MM.1S (cell line): Measurements from ENCODE around the gene AOC2.

Experiments used
- DNase-seq: peaks from one replicate; pipeline ENCODE4 v3.0.0-alpha.2; 2015
- H2AFZ ChIP-seq: fragments of 300-600 bp; sonication (generic); 2 replicates; pipeline ENCODE4 v1.6.0; 2016; ENCODE audit warnings: antibody characterized with exemption, low read length
- H3F3A ChIP-seq: fragments of 300-600 bp; sonication (generic); 2 replicates; pipeline ENCODE4 v1.6.1; 2016; ENCODE audit warnings: mild to moderate bottlenecking, antibody characterized with exemption, low read length, moderate library complexity, mixed read lengths; ENCODE audit not compliant: insufficient read depth
- H3K27ac ChIP-seq: fragments of 300-600 bp; sonication (generic); 2 replicates; pipeline ENCODE4 v1.5.1; 2016; ENCODE audit warnings: mild to moderate bottlenecking, low read length
- H3K27me3 ChIP-seq: fragments of 300-600 bp; sonication (generic); replicated peaks from 2 replicates; pipeline ENCODE4 v1.6.0; 2016; ENCODE audit warnings: low read length; ENCODE audit not compliant: insufficient read depth
- H3K36me3 ChIP-seq: fragments of 300-600 bp; sonication (generic); replicated peaks from 2 replicates; pipeline ENCODE4 v1.6.1; 2016; ENCODE audit warnings: mild to moderate bottlenecking, low read length, mixed read lengths; ENCODE audit not compliant: insufficient read depth
- H3K4me1 ChIP-seq: fragments of 300-600 bp; sonication (generic); 2 replicates; pipeline ENCODE4 v1.6.1; 2016; ENCODE audit warnings: low read length, mixed read lengths
- H3K4me2 ChIP-seq: fragments of 300-600 bp; sonication (generic); 2 replicates; pipeline ENCODE4 v1.6.0; 2016; ENCODE audit warnings: low read depth, low read length
- H3K4me3 ChIP-seq: fragments of 300-600 bp; sonication (generic); 2 replicates; pipeline ENCODE4 v1.5.1; 2016; ENCODE audit warnings: low read length, mixed read lengths
- H3K79me2 ChIP-seq: fragments of 300-600 bp; sonication (generic); 2 replicates; pipeline ENCODE4 v1.6.1; 2016; ENCODE audit warnings: mixed run types, low read length, mixed read lengths
- H3K9ac ChIP-seq: fragments of 300-600 bp; sonication (generic); 2 replicates; pipeline ENCODE4 v1.6.1; 2016; ENCODE audit warnings: low read length, mixed read lengths
- H3K9me2 ChIP-seq: fragments of 300-600 bp; sonication (generic); replicated peaks from 2 replicates; pipeline ENCODE4 v1.6.1; 2016; ENCODE audit warnings: mild to moderate bottlenecking, low read length, mixed read lengths; ENCODE audit not compliant: insufficient read depth
- H3K9me3 ChIP-seq: fragments of 300-600 bp; sonication (generic); replicated peaks from 2 replicates; pipeline ENCODE4 v1.6.1; 2016; ENCODE audit warnings: mild to moderate bottlenecking, low read length, mixed read lengths; ENCODE audit not compliant: insufficient read depth
- H4K20me1 ChIP-seq: fragments of 300-600 bp; sonication (generic); 2 replicates; pipeline ENCODE4 v1.6.1; 2016; ENCODE audit warnings: mild to moderate bottlenecking, low read length, moderate library complexity, mixed read lengths; ENCODE audit not compliant: insufficient read depth
- EZH2 ChIP-seq: fragments of 300-600 bp; sonication (generic); optimal IDR thresholded peaks from 2 replicates; pipeline ENCODE3; 2017; ENCODE audit warnings: low read depth, mild to moderate bottlenecking, antibody characterized with exemption, low read length, mixed read lengths
- EZH2phosphoT487 ChIP-seq: fragments of 300-600 bp; sonication (generic); IDR thresholded peaks from 2 replicates; pipeline ENCODE4 v1.6.1; 2018; ENCODE audit warnings: antibody characterized with exemption, low read length
- TF ChIP-seq, protein P1 (sequence below): fragments of 300-600 bp; sonication (generic); IDR thresholded peaks from 2 replicates; pipeline ENCODE4 v1.5.1; 2016; ENCODE audit warnings: antibody characterized with exemption, low read length, mixed read lengths

AOC2 gene

GRCh38 chr17:42806249-42806648 lies 38.1 kb upstream of the AOC2 start:
- H3K9ac ChIP-seq, result no peak overlapping the region
- no peaks in the 10 kb centered on the region for H4K20me1 ChIP-seq
- H3K4me2 ChIP-seq, result no peak overlapping the region
- no peaks in the 10 kb centered on the region for H3F3A ChIP-seq
- H3K4me3 ChIP-seq, result no peak overlapping the region
- TF ChIP-seq, protein P1, sequence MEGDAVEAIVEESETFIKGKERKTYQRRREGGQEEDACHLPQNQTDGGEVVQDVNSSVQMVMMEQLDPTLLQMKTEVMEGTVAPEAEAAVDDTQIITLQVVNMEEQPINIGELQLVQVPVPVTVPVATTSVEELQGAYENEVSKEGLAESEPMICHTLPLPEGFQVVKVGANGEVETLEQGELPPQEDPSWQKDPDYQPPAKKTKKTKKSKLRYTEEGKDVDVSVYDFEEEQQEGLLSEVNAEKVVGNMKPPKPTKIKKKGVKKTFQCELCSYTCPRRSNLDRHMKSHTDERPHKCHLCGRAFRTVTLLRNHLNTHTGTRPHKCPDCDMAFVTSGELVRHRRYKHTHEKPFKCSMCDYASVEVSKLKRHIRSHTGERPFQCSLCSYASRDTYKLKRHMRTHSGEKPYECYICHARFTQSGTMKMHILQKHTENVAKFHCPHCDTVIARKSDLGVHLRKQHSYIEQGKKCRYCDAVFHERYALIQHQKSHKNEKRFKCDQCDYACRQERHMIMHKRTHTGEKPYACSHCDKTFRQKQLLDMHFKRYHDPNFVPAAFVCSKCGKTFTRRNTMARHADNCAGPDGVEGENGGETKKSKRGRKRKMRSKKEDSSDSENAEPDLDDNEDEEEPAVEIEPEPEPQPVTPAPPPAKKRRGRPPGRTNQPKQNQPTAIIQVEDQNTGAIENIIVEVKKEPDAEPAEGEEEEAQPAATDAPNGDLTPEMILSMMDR, result no peak
- TF ChIP-seq EZH2phosphoT487 (no peak), EZH2 (no peak)
- H3K27me3 ChIP-seq, result no peaks in the 10 kb centered on the region
- DNase-seq, result no peak
- no peaks in the 10 kb centered on the region for H3K36me3 ChIP-seq
- no peaks in the 10 kb centered on the region for H3K4me1 ChIP-seq
- H3K9me2 ChIP-seq, result no peaks in the 10 kb centered on the region
- H3K9me3 ChIP-seq, result no peaks in the 10 kb centered on the region
- no peak overlapping the region for H2AFZ ChIP-seq
- H3K27ac ChIP-seq, result no peak overlapping the region
- H3K79me2 ChIP-seq, result no peaks in the 10 kb centered on the region

GRCh38 chr17:42809250-42809649 lies 35.1 kb upstream of the AOC2 start:
- Histone ChIP-seq H3K9me2 (no peaks in the 10 kb centered on the region), H3K4me3 (no peak overlapping the region), H3K9me3 (no peaks in the 10 kb centered on the region), H3K4me2 (no peak overlapping the region), H3K4me1 (no peaks in the 10 kb centered on the region), H3K36me3 (0 out of 2 replicates have a peak, but pooled peaks cover 3% of the 10 kb centered on the region), H3K27ac (no peak overlapping the region), H4K20me1 (no peaks in the 10 kb centered on the region), H2AFZ (no peak overlapping the region), H3K27me3 (no peaks in the 10 kb centered on the region), H3K9ac (no peak overlapping the region), H3K79me2 (no peaks in the 10 kb centered on the region), H3F3A (no peaks in the 10 kb centered on the region)
- DNase-seq, result no peak
- TF ChIP-seq EZH2 (no peak), EZH2phosphoT487 (no peak)
- TF ChIP-seq, protein P1, result no peak

- no peaks in the 10 kb centered on the region for H4K20me1 ChIP-seq
- H3K27ac ChIP-seq, result no peak overlapping the region
- no peaks in the 10 kb centered on the region for H3K27me3 ChIP-seq
- no peak overlapping the region for H3K9ac ChIP-seq
- TF ChIP-seq EZH2phosphoT487 (no peak), EZH2 (no peak)
- TF ChIP-seq, protein P1, result no peak
- H3K4me3 ChIP-seq, result no peak overlapping the region
- H3K9me3 ChIP-seq, result no peaks in the 10 kb centered on the region
- no peaks in the 10 kb centered on the region for H3K9me2 ChIP-seq
- H3F3A ChIP-seq, result no peaks in the 10 kb centered on the region
- H2AFZ ChIP-seq, result no peak overlapping the region
- DNase-seq, result no peak
- peaks cover 10% of the 10 kb centered on the region for H3K36me3 ChIP-seq
- H3K4me2 ChIP-seq, result no peak overlapping the region
- H3K4me1 ChIP-seq, result no peaks in the 10 kb centered on the region
- peaks cover 6% of the 10 kb centered on the region; the same call in 1 of the 2 replicates for H3K79me2 ChIP-seq
Observed at GRCh38 chr17:42814633-42815399, 29.6 kb upstream of the AOC2 start.
